HEK293 (cell line): Measurements from ENCODE around the gene TUBB2B.

ENCODE experiments used
- BCL11A ChIP-seq: fragments of 450-650 bp; formaldehyde crosslinking; IDR thresholded peaks from 2 replicates; pipeline ENCODE4 v1.5.1; 2016; ENCODE audit warnings: low read depth, missing biosample characterization, missing genetic modification characterization
- SP2 ChIP-seq: fragments of 450-650 bp; formaldehyde crosslinking; IDR thresholded peaks from 2 replicates; pipeline ENCODE4 v1.5.1; 2016; ENCODE audit warnings: missing biosample characterization, missing genetic modification characterization
- ZNF155 ChIP-seq: fragments of 450-650 bp; formaldehyde crosslinking; IDR thresholded peaks from 2 replicates; pipeline ENCODE4 v1.5.1; 2016; ENCODE audit warnings: missing biosample characterization, missing genetic modification characterization
- ZNF16 ChIP-seq: fragments of 450-650 bp; formaldehyde crosslinking; IDR thresholded peaks from 2 replicates; pipeline ENCODE4 v1.5.1; 2016; ENCODE audit warnings: low read depth, missing biosample characterization, missing genetic modification characterization
- ZNF24 ChIP-seq: fragments of 450-650 bp; formaldehyde crosslinking; IDR thresholded peaks from 2 replicates; pipeline ENCODE4 v1.5.1; 2016; ENCODE audit warnings: missing biosample characterization, missing genetic modification characterization
- ZNF629 ChIP-seq: fragments of 450-650 bp; formaldehyde crosslinking; IDR thresholded peaks from 2 replicates; pipeline ENCODE4 v1.5.1; 2017; ENCODE audit warnings: missing biosample characterization, missing genetic modification characterization
- ZNF76 ChIP-seq: fragments of 450-650 bp; formaldehyde crosslinking; IDR thresholded peaks from 2 replicates; pipeline ENCODE4; 2016; ENCODE audit warnings: low read depth, missing biosample characterization, missing genetic modification characterization, borderline replicate concordance
- ZNF768 ChIP-seq: fragments of 450-650 bp; formaldehyde crosslinking; IDR thresholded peaks from 2 replicates; pipeline ENCODE4 v1.5.1; 2018; ENCODE audit warnings: missing biosample characterization, mild to moderate bottlenecking, missing genetic modification characterization
- ZNF785 ChIP-seq: fragments of 450-650 bp; formaldehyde crosslinking; IDR thresholded peaks from 2 replicates; pipeline ENCODE4 v1.5.1; 2016; ENCODE audit warnings: missing biosample characterization, missing genetic modification characterization
- TF ChIP-seq, protein P1 (sequence below): fragments of 450-650 bp; formaldehyde crosslinking; IDR thresholded peaks from 2 replicates; pipeline ENCODE4 v1.5.1; 2016; ENCODE audit warnings: missing biosample characterization, missing genetic modification characterization
- TF ChIP-seq, protein P2 (sequence below): fragments of 450-650 bp; formaldehyde crosslinking; IDR thresholded peaks from 2 replicates; pipeline ENCODE4 v1.5.1; 2016; ENCODE audit warnings: missing biosample characterization, missing genetic modification characterization, low read depth

- TF ChIP-seq, protein P1, sequence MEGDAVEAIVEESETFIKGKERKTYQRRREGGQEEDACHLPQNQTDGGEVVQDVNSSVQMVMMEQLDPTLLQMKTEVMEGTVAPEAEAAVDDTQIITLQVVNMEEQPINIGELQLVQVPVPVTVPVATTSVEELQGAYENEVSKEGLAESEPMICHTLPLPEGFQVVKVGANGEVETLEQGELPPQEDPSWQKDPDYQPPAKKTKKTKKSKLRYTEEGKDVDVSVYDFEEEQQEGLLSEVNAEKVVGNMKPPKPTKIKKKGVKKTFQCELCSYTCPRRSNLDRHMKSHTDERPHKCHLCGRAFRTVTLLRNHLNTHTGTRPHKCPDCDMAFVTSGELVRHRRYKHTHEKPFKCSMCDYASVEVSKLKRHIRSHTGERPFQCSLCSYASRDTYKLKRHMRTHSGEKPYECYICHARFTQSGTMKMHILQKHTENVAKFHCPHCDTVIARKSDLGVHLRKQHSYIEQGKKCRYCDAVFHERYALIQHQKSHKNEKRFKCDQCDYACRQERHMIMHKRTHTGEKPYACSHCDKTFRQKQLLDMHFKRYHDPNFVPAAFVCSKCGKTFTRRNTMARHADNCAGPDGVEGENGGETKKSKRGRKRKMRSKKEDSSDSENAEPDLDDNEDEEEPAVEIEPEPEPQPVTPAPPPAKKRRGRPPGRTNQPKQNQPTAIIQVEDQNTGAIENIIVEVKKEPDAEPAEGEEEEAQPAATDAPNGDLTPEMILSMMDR = no peak
- TF ChIP-seq ZNF76 (no peak), ZNF768 (tag by site-specific recombination) (no peak), SP2 (no peak), ZNF785 (tag by site-specific recombination) (no peak), BCL11A (tag by site-specific recombination) (no peak), ZNF155 (tag by site-specific recombination) (no peak), ZNF16 (tag by site-specific recombination) (no peak), ZNF24 (tag by site-specific recombination) (no peak), ZNF629 (tag by site-specific recombination) (no peak)
- TF ChIP-seq, protein P2, sequence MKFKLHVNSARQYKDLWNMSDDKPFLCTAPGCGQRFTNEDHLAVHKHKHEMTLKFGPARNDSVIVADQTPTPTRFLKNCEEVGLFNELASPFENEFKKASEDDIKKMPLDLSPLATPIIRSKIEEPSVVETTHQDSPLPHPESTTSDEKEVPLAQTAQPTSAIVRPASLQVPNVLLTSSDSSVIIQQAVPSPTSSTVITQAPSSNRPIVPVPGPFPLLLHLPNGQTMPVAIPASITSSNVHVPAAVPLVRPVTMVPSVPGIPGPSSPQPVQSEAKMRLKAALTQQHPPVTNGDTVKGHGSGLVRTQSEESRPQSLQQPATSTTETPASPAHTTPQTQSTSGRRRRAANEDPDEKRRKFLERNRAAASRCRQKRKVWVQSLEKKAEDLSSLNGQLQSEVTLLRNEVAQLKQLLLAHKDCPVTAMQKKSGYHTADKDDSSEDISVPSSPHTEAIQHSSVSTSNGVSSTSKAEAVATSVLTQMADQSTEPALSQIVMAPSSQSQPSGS (tag by site-specific recombination) = no peak
Observed at GRCh38 chr6:3190779-3191178, 36.7 kb downstream of the TUBB2B start.
